Psoas muscle (tissue), 8 donors: ENCODE measurements around the gene LONP2. TPM values are rescaled to one million over a fixed set of nuclear protein-coding genes. Genes with fewer than 3 reads are reported as not detected.

Source experiments
- ATAC-seq, 4 donors: fragments of 200-7000 bp; cut with Tn5 transposase; one replicate each; pipeline ENCODE4 v1.9.1; 2020; ENCODE audit warnings: moderate library complexity in 3 of 4, mild to moderate bottlenecking in 2 of 4
- DNase-seq, 2 donors: peaks; one replicate each; pipeline ENCODE4 v3.0.0-alpha.2; 2020
- H3K27ac ChIP-seq: fragments of 200-600 bp; one replicate; pipeline ENCODE4 v1.8.0; 2022
- H3K27me3 ChIP-seq, 3 donors: fragments of 200-600 bp in 1 of 3; one replicate each; pipeline versions ENCODE4 v1.6.1 to v1.8.0; 2013 to 2022; ENCODE audit warnings: low read length in 2 of 3, mild to moderate bottlenecking in 2 of 3, moderate library complexity in 1 of 3; ENCODE audit not compliant: insufficient read depth in 3 of 3
- H3K36me3 ChIP-seq, 2 donors: fragments of 200-600 bp in 1 of 2; one replicate each; pipeline versions ENCODE4 v1.6.1 to v1.8.0; 2013 to 2022; ENCODE audit warnings: low read depth in 1 of 2, mild to moderate bottlenecking in 1 of 2, moderate library complexity in 1 of 2; ENCODE audit not compliant: insufficient read depth in 1 of 2
- H3K4me1 ChIP-seq: fragments of 200-600 bp; one replicate; pipeline ENCODE4 v1.8.0; 2022
- H3K4me3 ChIP-seq: fragments of 200-600 bp; one replicate; pipeline ENCODE4 v1.8.0; 2022; ENCODE audit warnings: mild to moderate bottlenecking
- H3K9me3 ChIP-seq: fragments of 200-600 bp; one replicate; pipeline ENCODE4 v1.8.0; 2022
- WGBS, 3 donors: extraction: QIAGEN DNeasy Blood & Tissue Kit; methylation state at CpG; one replicate each; pipeline versions ENCODE4 v1.1.6 to v1.1.7; 2013; 5-methylcytosine and 5-hydroxymethylcytosine counted together
- intact Hi-C, 2 donors: fragments of 100-400 bp; cut with DNase I; formaldehyde crosslinking; loops; one replicate each; pipeline versions ENCODE4 v1.11.0 to v1.14.2; 2022
- polyA plus RNA-seq, 3 donors: library from polyadenylated mRNA; stranded (reverse); fragments of 200-250 nt; gene quantifications; one replicate each; pipeline ENCODE4 v1.2.3, GENCODE V29; 2013
- total RNA-seq, 4 donors: library from RNA; stranded (reverse); fragmentation: NEBNext Ultra II Directional in 2 of 4; extraction: Animal tissue kit (Norgen Biotek cat#: 25700) in 2 of 4; gene quantifications; one replicate each; pipeline versions ENCODE4 v1.2.1 to v1.2.4, GENCODE V29; 2021 to 2023
- TF ChIP-seq, protein P1 (sequence below): fragments of 200-600 bp; IDR thresholded peaks from one replicate; pipeline ENCODE4 v1.8.0; 2022; ENCODE audit warnings: antibody characterized with exemption
- donor health status: healthy with polysubstance abuse.
- donor health status: DM: no; HTN: no; CAD: no; lungs with moderate emphysema.
- donor health status: Bipolar disorder and iron deficiency.
- donor health status: healthy.
- donor health status: DM: yes; HTN: yes; CAD: no.
- donor health status: DM: no; HTN: no; CAD: no.
- donor health status: DM: no; HTN: no; CAD: no.
- donor health status: DM: yes; HTN: yes; CAD: no.

The LONP2 gene
- total and polyA plus RNA-seq, 7 donors: 15.2 to 68.0 (median 46.5) TPM

DNA sequence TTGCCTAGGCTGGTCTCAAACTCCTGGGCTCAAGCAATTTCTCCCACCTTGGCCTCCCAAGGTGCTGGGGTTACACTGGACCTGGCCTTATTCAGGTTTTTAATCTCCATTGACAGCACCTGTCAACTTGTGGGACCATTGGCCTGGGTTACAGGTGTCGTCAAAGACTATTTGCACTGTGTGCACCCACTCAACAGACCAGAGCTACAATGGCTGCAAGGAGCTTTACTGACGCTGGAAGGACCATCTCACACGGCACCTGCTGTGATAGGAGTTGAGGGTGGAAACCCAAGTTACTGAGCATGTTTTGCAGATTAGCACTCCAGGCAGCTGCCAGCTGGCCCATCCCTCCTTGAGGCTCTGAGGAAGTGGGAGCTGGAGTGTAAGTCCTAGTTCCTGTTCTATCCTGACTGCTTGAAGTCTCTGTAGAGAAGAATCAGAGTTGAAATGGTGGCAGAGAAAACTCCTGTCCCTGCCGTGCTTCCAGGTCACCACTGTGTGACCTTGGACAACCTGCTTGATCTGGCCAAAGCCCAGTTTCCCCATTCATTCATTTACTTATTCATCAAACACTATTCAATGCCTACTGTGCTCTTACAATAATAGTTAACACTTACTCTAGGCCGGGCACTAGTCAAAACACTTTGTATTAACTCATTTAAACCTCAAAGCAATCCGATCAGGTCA lies 42.4 kb upstream of the LONP2 start:
- H3K27me3 ChIP-seq: no peaks in the 10 kb centered on the region
- no peak overlapping the region for H3K27ac ChIP-seq
- no peak overlapping the region for H3K4me3 ChIP-seq
- TF ChIP-seq, protein P1, sequence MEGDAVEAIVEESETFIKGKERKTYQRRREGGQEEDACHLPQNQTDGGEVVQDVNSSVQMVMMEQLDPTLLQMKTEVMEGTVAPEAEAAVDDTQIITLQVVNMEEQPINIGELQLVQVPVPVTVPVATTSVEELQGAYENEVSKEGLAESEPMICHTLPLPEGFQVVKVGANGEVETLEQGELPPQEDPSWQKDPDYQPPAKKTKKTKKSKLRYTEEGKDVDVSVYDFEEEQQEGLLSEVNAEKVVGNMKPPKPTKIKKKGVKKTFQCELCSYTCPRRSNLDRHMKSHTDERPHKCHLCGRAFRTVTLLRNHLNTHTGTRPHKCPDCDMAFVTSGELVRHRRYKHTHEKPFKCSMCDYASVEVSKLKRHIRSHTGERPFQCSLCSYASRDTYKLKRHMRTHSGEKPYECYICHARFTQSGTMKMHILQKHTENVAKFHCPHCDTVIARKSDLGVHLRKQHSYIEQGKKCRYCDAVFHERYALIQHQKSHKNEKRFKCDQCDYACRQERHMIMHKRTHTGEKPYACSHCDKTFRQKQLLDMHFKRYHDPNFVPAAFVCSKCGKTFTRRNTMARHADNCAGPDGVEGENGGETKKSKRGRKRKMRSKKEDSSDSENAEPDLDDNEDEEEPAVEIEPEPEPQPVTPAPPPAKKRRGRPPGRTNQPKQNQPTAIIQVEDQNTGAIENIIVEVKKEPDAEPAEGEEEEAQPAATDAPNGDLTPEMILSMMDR: no peak
- DNase-seq: no peak
- no peak for ATAC-seq
- H3K4me1 ChIP-seq: no peaks in the 10 kb centered on the region
- 61 to 69% (median 67%) methylated on average over 6 of the region's 6 CpGs for WGBS, 3 donors
- H3K36me3 ChIP-seq: no peaks in the 10 kb centered on the region
- intact Hi-C loops: no loop called here
- no peaks in the 10 kb centered on the region for H3K9me3 ChIP-seq

DNA sequence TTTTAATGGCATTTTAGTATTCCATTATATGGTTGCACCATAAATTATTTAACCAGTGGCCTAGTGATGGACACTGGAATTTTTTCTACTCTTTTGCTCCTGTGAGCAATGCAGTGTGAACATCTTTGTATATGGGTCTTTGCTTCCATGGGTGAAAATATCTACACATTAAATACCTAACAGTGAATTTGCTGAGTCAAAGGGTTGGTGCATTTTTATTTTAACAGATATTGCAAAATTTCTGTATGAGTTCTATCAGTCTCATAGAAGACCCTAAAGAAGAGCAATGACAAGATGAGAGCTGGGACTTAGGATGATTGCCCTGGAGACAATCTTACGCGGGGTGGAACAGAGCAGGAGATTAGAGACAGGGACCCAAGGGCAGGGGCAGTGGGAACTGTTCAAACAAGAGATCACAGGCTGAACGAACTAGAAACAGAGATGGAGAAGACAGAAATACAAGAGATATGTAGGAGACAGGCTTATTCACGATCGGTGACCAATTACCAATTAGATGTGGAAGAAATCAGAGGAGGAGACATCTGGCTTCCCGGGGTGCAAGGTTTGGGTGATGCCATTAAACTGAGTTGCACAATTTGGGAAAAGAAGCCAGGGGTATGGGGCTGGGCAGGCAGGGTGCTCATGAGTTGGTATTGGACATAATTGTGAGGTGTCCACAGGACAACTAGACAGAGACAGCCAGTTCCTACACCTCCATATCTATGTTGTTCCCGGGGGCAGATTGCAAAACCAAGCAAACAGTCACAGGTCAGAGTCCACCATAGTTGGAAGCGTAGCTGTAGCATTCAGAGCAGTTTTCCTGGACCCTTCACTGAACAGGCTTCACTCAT lies 39.9 kb upstream of the LONP2 start:
- 57 to 61% (median 59%) methylated on average over 8 of the region's 8 CpGs for WGBS, 3 donors
- TF ChIP-seq, protein P1: no peak
- no peak overlapping the region for H3K4me3 ChIP-seq
- no peaks in the 10 kb centered on the region for H3K27me3 ChIP-seq
- DNase-seq (no peak), ATAC-seq (no peak)
- H3K9me3 ChIP-seq: no peaks in the 10 kb centered on the region
- H3K36me3 ChIP-seq: no peaks in the 10 kb centered on the region
- no peak overlapping the region for H3K27ac ChIP-seq
- intact Hi-C loops: no loop called here
- H3K4me1 ChIP-seq: no peaks in the 10 kb centered on the region

DNA sequence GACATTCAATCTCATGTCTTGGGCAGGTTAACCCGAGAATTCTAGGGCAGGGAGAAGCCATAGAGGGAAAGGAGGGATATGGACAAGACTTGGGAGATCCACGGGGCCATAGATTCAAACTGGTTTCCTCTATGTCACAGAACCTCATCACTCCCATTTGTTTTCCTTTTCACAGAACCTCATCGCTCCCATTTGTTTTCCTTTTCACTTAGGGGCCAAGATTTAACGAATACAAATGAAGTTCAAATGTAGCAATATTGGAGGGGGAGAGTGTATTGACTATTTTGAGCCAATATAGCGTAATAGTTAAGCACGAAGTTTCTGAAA lies 39.3 kb upstream of the LONP2 start:
- Histone ChIP-seq H3K9me3 (no peaks in the 10 kb centered on the region), H3K4me3 (no peak overlapping the region), H3K27me3 (no peaks in the 10 kb centered on the region), H3K36me3 (no peaks in the 10 kb centered on the region), H3K4me1 (no peaks in the 10 kb centered on the region), H3K27ac (no peak overlapping the region)
- DNase-seq: no peak
- no peak for ATAC-seq
- intact Hi-C loops: no loop called here
- 79 to 83% (median 81%) methylated on average over 6 of the region's 6 CpGs for WGBS, 3 donors
- TF ChIP-seq, protein P1: no peak

DNA sequence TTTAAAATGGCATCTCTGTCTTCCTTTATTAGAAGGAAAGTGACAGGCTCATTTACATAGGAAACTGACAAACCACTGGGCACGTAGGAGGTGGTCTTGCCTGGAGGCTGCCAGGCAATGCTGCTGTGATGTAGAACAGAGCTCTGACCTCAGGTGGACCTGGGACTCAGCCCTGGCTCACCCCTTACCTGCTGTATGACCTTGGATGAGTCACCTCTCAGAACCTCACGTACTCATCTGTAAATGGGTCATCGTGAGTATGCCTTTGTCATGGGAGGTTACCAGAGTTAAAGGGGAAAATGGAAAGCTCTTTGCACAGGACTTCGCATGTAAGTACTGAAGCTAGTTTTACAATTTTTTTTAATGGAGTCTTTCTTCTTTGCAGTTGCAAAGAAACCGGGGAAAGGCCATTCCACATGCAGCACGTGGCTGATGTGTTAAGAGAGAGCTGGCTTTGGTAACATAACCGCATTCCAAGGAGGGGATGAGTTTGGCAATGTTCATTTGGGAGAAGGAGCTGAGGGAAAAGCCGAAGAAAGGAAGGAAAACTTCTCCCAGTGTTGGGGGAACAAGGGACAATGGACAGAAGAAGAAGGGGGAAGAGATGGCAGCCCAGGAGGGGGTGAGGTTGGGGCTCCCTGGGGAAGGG lies 37.4 kb upstream of the LONP2 start:
- TF ChIP-seq, protein P1: no peak
- intact Hi-C loops: no loop called here
- no peak for DNase-seq

More for the DNA sequence above, 37.4 kb upstream of the LONP2 start:
- Histone ChIP-seq H3K4me1 (no peaks in the 10 kb centered on the region), H3K27me3 (no peaks in the 10 kb centered on the region), H3K36me3 (no peaks in the 10 kb centered on the region), H3K4me3 (no peak overlapping the region), H3K27ac (no peak overlapping the region), H3K9me3 (no peaks in the 10 kb centered on the region)
- ATAC-seq: no peak
- 66 to 75% (median 69%) methylated on average over 8 of the region's 8 CpGs for WGBS, 3 donors
